Measurements from ENCODE around the gene CPB1.

DNA sequence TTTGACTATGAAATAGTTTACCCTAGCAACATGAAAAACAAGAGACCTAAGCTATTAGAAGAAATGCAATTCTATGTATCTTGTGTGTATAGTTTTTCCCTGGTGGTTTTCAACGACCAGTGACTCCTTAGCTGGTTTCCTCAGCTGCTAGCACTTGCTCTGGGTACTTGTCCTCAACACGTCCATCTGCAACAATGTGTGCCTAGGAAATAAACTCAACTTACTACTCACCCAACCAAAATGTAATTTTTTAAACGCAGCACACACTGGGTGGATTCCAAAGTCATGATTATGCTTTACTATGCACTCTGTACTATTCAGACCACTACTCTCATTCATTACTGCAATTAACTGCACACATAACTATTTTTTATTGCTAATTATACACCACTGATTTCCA, 68.5 kb downstream of the CPB1 start:
- TF ChIP-seq CTCF (IDR thresholded peaks at IDR 0.05), result no peak
- no peak for TF ChIP-seq POLR2A (IDR thresholded peaks at IDR 0.05)

Data from heart left ventricle (tissue), 13 donors.